Amygdala (tissue), 56 donors: ENCODE measurements around the gene CCDC88C.
"Not testable (repeated sequence)": the region's sequence is repeated elsewhere in the genome, so short reads cannot be mapped to it uniquely, and the experiment has no call there.

ENCODE experiments used
- DNase-seq, 56 donors: peaks; one replicate each; lab custom pipeline; 2025; lab: John Stamatoyannopoulos, UW

Gene CCDC88C

GRCh38 chr14:91261115-91261514 is 156.5 kb downstream of the CCDC88C start:
- no peak for DNase-seq

- no peak for DNase-seq
Observed at GRCh38 chr14:91258876-91259275, 158.7 kb downstream of the CCDC88C start.

GRCh38 chr14:91258011-91258618 is 159.5 kb downstream of the CCDC88C start:
- peak in 1 of 56 donors; percentile 9 for DNase-seq

GRCh38 chr14:91257328-91258010 is 160.2 kb downstream of the CCDC88C start:
- peak in 3 of 56 donors; percentile 13 to 28 (median 23) for DNase-seq

GRCh38 chr14:91256661-91257060 is 161.0 kb downstream of the CCDC88C start:
- DNase-seq, result peak in 1 of 56 donors; percentile 12

GRCh38 chr14:91255026-91255695 is 162.5 kb downstream of the CCDC88C start:
- no peak for DNase-seq

- no peak for DNase-seq
Observed at GRCh38 chr14:91254461-91254860, 163.2 kb downstream of the CCDC88C start.

GRCh38 chr14:91253795-91254323 is 163.8 kb downstream of the CCDC88C start:
- DNase-seq, result peak in 1 of 56 donors; percentile 68

GRCh38 chr14:91252871-91253794 is 164.5 kb downstream of the CCDC88C start:
- DNase-seq, result peak in 4 of 56 donors; percentile 23 to 68 (median 48)

GRCh38 chr14:91250912-91251311 is 166.7 kb downstream of the CCDC88C start:
- DNase-seq, result no peak

GRCh38 chr14:91249841-91250616 is 167.6 kb downstream of the CCDC88C start:
- no peak for DNase-seq

GRCh38 chr14:91246051-91246852 is 171.4 kb downstream of the CCDC88C start:
- no peak for DNase-seq

GRCh38 chr14:91245616-91246015 is 172.0 kb downstream of the CCDC88C start:
- not testable (repeated sequence) for DNase-seq

GRCh38 chr14:91245029-91245428 is 172.6 kb downstream of the CCDC88C start:
- DNase-seq, result no peak

GRCh38 chr14:91244501-91244901 is 173.1 kb downstream of the CCDC88C start, which contains the start of gene GPR68:
Gene GPR68 (minus strand): TSS chr14:91244704. CDS start chr14:91235050, 9,654 bp downstream.
- DNase-seq, result peak in 37 of 56 donors; percentile 6 to 74 (median 36)

- no peak for DNase-seq
Observed at GRCh38 chr14:91243074-91243471, 174.5 kb downstream of the CCDC88C start.

GRCh38 chr14:91242635-91243034 is 175.0 kb downstream of the CCDC88C start:
- no peak for DNase-seq

- DNase-seq, result peak in 3 of 56 donors; percentile 25 to 47 (median 39)
Observed at GRCh38 chr14:91241863-91242262, 175.8 kb downstream of the CCDC88C start.
